Nephron (organoid): Measurements from ENCODE around the gene LYPD3.
A peak's percentile ranks its signal among the peaks of the same experiment; 100 is the strongest.

Experiments
- H3K27ac Mint-ChIP-seq, 3 experiments: 2 replicates each; pipeline ENCODE4 v1.8.0; 2020; ENCODE audit warnings: mixed read lengths in 3 of 3, mild to moderate bottlenecking in 2 of 3, moderate library complexity in 1 of 3
- H3K27me3 Mint-ChIP-seq: 2 replicates; pipeline ENCODE4 v1.8.0; 2021; ENCODE audit warnings: low read depth, mild to moderate bottlenecking, moderate library complexity, mixed read lengths
- H3K36me3 Mint-ChIP-seq: 2 replicates; pipeline ENCODE4 v1.8.0; 2020; ENCODE audit warnings: low read depth, mixed read lengths
- H3K4me1 Mint-ChIP-seq: 2 replicates; pipeline ENCODE4 v1.8.0; 2020; ENCODE audit warnings: mixed read lengths
- H3K4me3 Mint-ChIP-seq, 3 experiments: 2 replicates each; pipeline ENCODE4 v1.8.0; 2020; ENCODE audit warnings: mild to moderate bottlenecking in 3 of 3, mixed read lengths in 3 of 3, moderate library complexity in 2 of 3
- H3K9me3 Mint-ChIP-seq: 2 replicates; pipeline ENCODE4 v1.8.0; 2020; ENCODE audit warnings: mixed read lengths
- CTCF ChIP-seq, 3 experiments: fragments of 200-600 bp; sonication (generic); IDR thresholded peaks; one replicate each; pipeline ENCODE4 v1.5.0; 2021; ENCODE audit warnings: antibody characterized with exemption in 3 of 3; ENCODE audit not compliant: unreplicated experiment in 3 of 3

Gene LYPD3

GRCh38 chr19:43470288-43470687, 4.9 kb upstream of the LYPD3 start:
- H3K9me3 Mint-ChIP-seq: no peaks in the 10 kb centered on the region
- no peaks in the 10 kb centered on the region for H3K27me3 Mint-ChIP-seq
- no peak overlapping the region for H3K27ac Mint-ChIP-seq
- H3K4me3 Mint-ChIP-seq: no peak overlapping the region
- no peak for TF ChIP-seq CTCF (IDR thresholded peaks at IDR 0.05; ENCODE audit: unreplicated experiment in 3 of 3)
- H3K4me1 Mint-ChIP-seq: peaks cover 7% of the 10 kb centered on the region
- H3K36me3 Mint-ChIP-seq: peaks cover under 1% of the 10 kb centered on the region

- Mint-ChIP-seq H3K4me3 (no peak overlapping the region), H3K9me3 (no peaks in the 10 kb centered on the region), H3K36me3 (no peaks in the 10 kb centered on the region), H3K27ac (no peak overlapping the region), H3K27me3 (peaks cover 6% of the 10 kb centered on the region), H3K4me1 (peaks cover 5% of the 10 kb centered on the region)
- TF ChIP-seq CTCF (IDR thresholded peaks at IDR 0.05; ENCODE audit: unreplicated experiment in 3 of 3): no peak
Observed at GRCh38 chr19:43469160-43469480, 3.7 kb upstream of the LYPD3 start.

GRCh38 chr19:43468354-43469159, 3.1 kb upstream of the LYPD3 start:
- H3K4me3 Mint-ChIP-seq: no peak overlapping the region
- no peak for TF ChIP-seq CTCF (IDR thresholded peaks at IDR 0.05; ENCODE audit: unreplicated experiment in 3 of 3)
- H3K27ac Mint-ChIP-seq: no peak overlapping the region
- H3K4me1 Mint-ChIP-seq: peaks cover 5% of the 10 kb centered on the region
- H3K27me3 Mint-ChIP-seq: peaks cover 6% of the 10 kb centered on the region
- H3K36me3 Mint-ChIP-seq: no peaks in the 10 kb centered on the region
- no peaks in the 10 kb centered on the region for H3K9me3 Mint-ChIP-seq

GRCh38 chr19:43467730-43468129, 2.3 kb upstream of the LYPD3 start:
- peaks cover 5% of the 10 kb centered on the region for H3K4me1 Mint-ChIP-seq
- TF ChIP-seq CTCF (IDR thresholded peaks at IDR 0.05; ENCODE audit: unreplicated experiment in 3 of 3): no peak
- peaks cover 9% of the 10 kb centered on the region for H3K27me3 Mint-ChIP-seq
- no peak overlapping the region for H3K27ac Mint-ChIP-seq
- H3K4me3 Mint-ChIP-seq: no peak overlapping the region
- no peaks in the 10 kb centered on the region for H3K9me3 Mint-ChIP-seq
- no peaks in the 10 kb centered on the region for H3K36me3 Mint-ChIP-seq

GRCh38 chr19:43467276-43467675, 1.9 kb upstream of the LYPD3 start:
- Mint-ChIP-seq H3K4me1 (peaks cover 5% of the 10 kb centered on the region), H3K9me3 (no peaks in the 10 kb centered on the region), H3K36me3 (no peaks in the 10 kb centered on the region), H3K4me3 (peak overlapping the region in 1 of 3 experiments; percentile 0), H3K27me3 (peaks cover 9% of the 10 kb centered on the region), H3K27ac (peak overlapping the region in 2 of 3 experiments; percentile 40 to 55)
- TF ChIP-seq CTCF (IDR thresholded peaks at IDR 0.05; ENCODE audit: unreplicated experiment in 3 of 3): no peak

- Mint-ChIP-seq H3K36me3 (no peaks in the 10 kb centered on the region), H3K27me3 (peaks cover 9% of the 10 kb centered on the region), H3K9me3 (no peaks in the 10 kb centered on the region), H3K4me1 (peaks cover 5% of the 10 kb centered on the region), H3K27ac (peak overlapping the region in 1 of 3 experiments; percentile 40), H3K4me3 (no peak overlapping the region)
- TF ChIP-seq CTCF (IDR thresholded peaks at IDR 0.05; ENCODE audit: unreplicated experiment in 3 of 3): no peak
Observed at GRCh38 chr19:43466793-43467192, 1.4 kb upstream of the LYPD3 start.
